Activated naive CD4-positive, alpha-beta T cell treated with anti-CD3 and anti-CD28 coated beads for 36 hours (primary cell): Measurements from ENCODE around the gene UBTD1. TPM values are rescaled to one million over a fixed set of nuclear protein-coding genes. Genes with fewer than 3 reads are reported as not detected.

ENCODE experiments used
- CTCF ChIA-PET: fragments of 350-600 bp; sonication (Branson Sonifier 250); formaldehyde crosslinking; loops from one replicate; lab custom pipeline; 2021; ENCODE audit warnings: antibody characterized with exemption; lab: Charles Lee
- DNase-seq: peaks from one replicate; pipeline ENCODE4 v3.0.0-alpha.2; 2020
- H3K27ac Mint-ChIP-seq: one replicate; pipeline ENCODE4 v1.8.0; 2021; ENCODE audit warnings: mild to moderate bottlenecking, mixed read lengths
- H3K27me3 Mint-ChIP-seq: one replicate; pipeline ENCODE4 v1.8.0; 2021; ENCODE audit warnings: low read depth, mixed read lengths
- H3K36me3 Mint-ChIP-seq: one replicate; pipeline ENCODE4 v1.8.0; 2021; ENCODE audit warnings: low read depth, mixed read lengths
- H3K4me1 Mint-ChIP-seq: one replicate; pipeline ENCODE4 v1.8.0; 2021; ENCODE audit warnings: low read depth, mixed read lengths
- H3K4me3 Mint-ChIP-seq: one replicate; pipeline ENCODE4 v1.8.0; 2021; ENCODE audit warnings: mild to moderate bottlenecking, moderate library complexity, mixed read lengths
- H3K9me3 Mint-ChIP-seq: one replicate; pipeline ENCODE4 v1.8.0; 2021; ENCODE audit warnings: mixed read lengths
- intact Hi-C: fragments of 100-400 bp; cut with micrococcal nuclease; formaldehyde crosslinking; loops from one replicate; pipeline ENCODE4 v1.15.1; 2023
- total RNA-seq, 2 experiments: library from RNA; stranded (reverse); gene quantifications; one replicate each; pipeline ENCODE4 v1.2.3, GENCODE V29; 2021

The UBTD1 gene
- total RNA-seq, 2 experiments from 2014 or later = 0.86 to 1.3 TPM

DNA sequence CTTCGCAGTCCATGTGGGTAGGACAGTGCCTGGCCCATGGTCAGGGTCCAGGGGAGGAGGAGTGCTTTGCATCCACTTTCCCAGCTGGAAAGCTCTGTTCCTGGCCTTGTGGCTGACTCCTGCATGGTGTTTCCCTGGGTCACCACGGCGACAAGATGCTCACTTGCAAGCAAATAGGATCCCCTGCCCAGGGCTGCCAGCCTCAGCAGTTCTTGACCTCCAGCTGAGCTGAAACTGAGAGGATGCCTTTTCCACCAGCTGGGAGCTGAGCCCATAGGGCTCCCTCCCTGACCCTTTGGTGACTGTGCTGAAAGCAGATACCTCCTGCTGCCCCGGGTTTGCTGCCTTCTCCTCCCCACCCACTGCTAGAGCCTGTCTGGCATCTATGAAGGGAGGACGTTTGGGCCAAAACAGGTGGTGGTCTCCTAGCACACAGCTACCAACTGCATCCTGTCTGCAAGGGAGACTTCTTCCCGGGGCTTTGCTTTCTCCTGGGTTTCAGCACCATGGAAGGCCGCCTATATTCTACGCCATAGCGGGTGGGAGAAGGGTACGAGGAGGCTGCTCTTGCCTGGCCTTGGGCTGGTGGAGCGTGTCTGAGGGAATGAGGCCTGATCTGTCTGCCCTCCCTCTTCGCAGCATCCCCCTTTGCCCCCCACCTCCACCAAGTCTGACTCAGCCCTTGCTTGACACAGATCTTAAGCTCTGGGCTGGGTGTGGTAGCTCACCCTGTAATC, 34.4 kb downstream of the UBTD1 start:
- intact Hi-C loops = no loop called here
- CTCF ChIA-PET = interaction anchor here (0.5 to 8.6 kb wide), 9 partner anchors 19 to 200 kb away, joined by 3 to 148 read pairs (median 4); partner anchors contain the start of gene ANKRD2
- H3K27ac Mint-ChIP-seq = no peak overlapping the region

GRCh38 chr10:97533888-97534287, 35.2 kb downstream of the UBTD1 start:
- intact Hi-C loops = loop anchor here (1.0 kb wide), 1 partner anchor 19 kb away; no protein-coding TSS in a partner anchor
- H3K27ac Mint-ChIP-seq = no peak overlapping the region
- no peak overlapping the region for H3K4me3 Mint-ChIP-seq
- H3K36me3 Mint-ChIP-seq = peaks cover 1% of the 10 kb centered on the region
- no peaks in the 10 kb centered on the region for H3K27me3 Mint-ChIP-seq
- H3K9me3 Mint-ChIP-seq = no peaks in the 10 kb centered on the region
- CTCF ChIA-PET = interaction anchor here (0.6 to 8.6 kb wide), 20 partner anchors 9 to 436 kb away, joined by 3 to 148 read pairs (median 4); partner anchors contain the start of gene ANKRD2
- no peak for DNase-seq
- H3K4me1 Mint-ChIP-seq = no peaks in the 10 kb centered on the region

More for the DNA sequence above, 34.4 kb downstream of the UBTD1 start:
- Mint-ChIP-seq H3K4me1 (no peaks in the 10 kb centered on the region), H3K4me3 (no peak overlapping the region), H3K9me3 (no peaks in the 10 kb centered on the region), H3K36me3 (peaks cover 1% of the 10 kb centered on the region), H3K27me3 (no peaks in the 10 kb centered on the region)
- DNase-seq = no peak

GRCh38 chr10:97534746-97535367, 36.1 kb downstream of the UBTD1 start:
- CTCF ChIA-PET = interaction anchor here (0.6 to 8.6 kb wide), 24 partner anchors 8 to 318 kb away, joined by 3 to 148 read pairs (median 4); partner anchors contain the start of gene ANKRD2
- no peaks in the 10 kb centered on the region for H3K27me3 Mint-ChIP-seq
- no peaks in the 10 kb centered on the region for H3K4me1 Mint-ChIP-seq
- peak; percentile 59 for DNase-seq
- intact Hi-C loops = loop anchor here (1.0 kb wide), 1 partner anchor 18 kb away; no protein-coding TSS in a partner anchor
- H3K27ac Mint-ChIP-seq = no peak overlapping the region
- no peaks in the 10 kb centered on the region for H3K9me3 Mint-ChIP-seq
- H3K4me3 Mint-ChIP-seq = no peak overlapping the region
- peaks cover 1% of the 10 kb centered on the region for H3K36me3 Mint-ChIP-seq

DNA sequence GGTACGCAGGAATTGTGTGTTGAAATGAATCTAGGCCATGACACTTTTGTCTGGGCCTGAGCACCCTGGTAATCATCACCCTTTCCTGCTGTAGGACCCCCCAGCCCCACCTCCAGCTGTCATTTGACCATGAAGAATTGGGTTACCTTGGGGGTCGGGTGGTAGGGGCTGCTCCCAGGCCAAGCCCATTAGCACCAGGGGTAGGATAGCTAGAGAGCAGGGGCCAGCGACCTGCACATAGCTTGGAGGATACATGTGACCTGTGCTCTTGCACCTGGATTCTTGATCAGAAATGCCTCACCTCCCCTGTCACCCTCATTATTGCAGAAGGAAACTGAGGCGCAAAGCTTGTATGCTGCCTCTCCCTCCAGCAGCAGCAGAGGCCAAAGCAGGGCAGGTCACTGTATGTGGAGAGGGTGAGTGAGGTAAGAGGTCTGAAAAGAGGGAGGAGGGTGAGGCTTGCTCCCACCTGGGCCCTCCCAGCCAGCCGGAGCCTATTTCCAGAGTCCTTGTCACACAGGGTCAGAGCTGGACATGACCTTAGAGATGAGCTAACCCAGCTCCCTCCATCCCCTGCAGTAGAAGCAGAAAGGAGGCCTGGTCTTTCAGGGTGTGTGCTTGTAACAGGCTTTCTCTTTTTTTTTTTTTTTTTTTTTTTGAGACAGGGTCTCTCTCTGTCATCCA, 38.6 kb downstream of the UBTD1 start:
- Mint-ChIP-seq H3K4me1 (peaks cover 7% of the 10 kb centered on the region), H3K9me3 (no peaks in the 10 kb centered on the region), H3K4me3 (no peak overlapping the region), H3K27ac (no peak overlapping the region), H3K27me3 (no peaks in the 10 kb centered on the region), H3K36me3 (no peaks in the 10 kb centered on the region)
- intact Hi-C loops = no loop called here
- CTCF ChIA-PET = interaction anchor here (8.6 kb wide), 1 partner anchor 14 kb away, joined by 148 read pairs; no protein-coding TSS in a partner anchor
- no peak for DNase-seq

- DNase-seq = no peak
- intact Hi-C loops = no loop called here
- Mint-ChIP-seq H3K4me1 (peaks cover 18% of the 10 kb centered on the region), H3K27me3 (no peaks in the 10 kb centered on the region), H3K9me3 (no peaks in the 10 kb centered on the region), H3K27ac (no peak overlapping the region), H3K36me3 (no peaks in the 10 kb centered on the region), H3K4me3 (no peak overlapping the region)
- CTCF ChIA-PET = interaction anchor here (8.6 kb wide), 1 partner anchor 13 kb away, joined by 148 read pairs; no protein-coding TSS in a partner anchor
Measured at GRCh38 chr10:97538411-97538810, 39.7 kb downstream of the UBTD1 start.

GRCh38 chr10:97538839-97539238, 40.1 kb downstream of the UBTD1 start:
- Mint-ChIP-seq H3K27me3 (no peaks in the 10 kb centered on the region), H3K4me3 (no peak overlapping the region), H3K9me3 (no peaks in the 10 kb centered on the region), H3K36me3 (no peaks in the 10 kb centered on the region), H3K4me1 (peaks cover 23% of the 10 kb centered on the region), H3K27ac (no peak overlapping the region)
- intact Hi-C loops = no loop called here
- CTCF ChIA-PET = interaction anchor here (0.6 to 8.6 kb wide), 2 partner anchors 13 to 118 kb away, joined by 3 to 148 read pairs; no protein-coding TSS in a partner anchor
- no peak for DNase-seq

GRCh38 chr10:97539523-97540200, 40.9 kb downstream of the UBTD1 start:
- H3K36me3 Mint-ChIP-seq = no peaks in the 10 kb centered on the region
- H3K27ac Mint-ChIP-seq = no peak overlapping the region
- no peaks in the 10 kb centered on the region for H3K9me3 Mint-ChIP-seq
- CTCF ChIA-PET = interaction anchor here (0.6 to 8.6 kb wide), 3 partner anchors 12 to 118 kb away, joined by 3 to 148 read pairs (median 3); no protein-coding TSS in a partner anchor
- no peak for DNase-seq
- intact Hi-C loops = no loop called here
- H3K4me3 Mint-ChIP-seq = no peak overlapping the region
- H3K27me3 Mint-ChIP-seq = no peaks in the 10 kb centered on the region
- peaks cover 23% of the 10 kb centered on the region for H3K4me1 Mint-ChIP-seq

DNA sequence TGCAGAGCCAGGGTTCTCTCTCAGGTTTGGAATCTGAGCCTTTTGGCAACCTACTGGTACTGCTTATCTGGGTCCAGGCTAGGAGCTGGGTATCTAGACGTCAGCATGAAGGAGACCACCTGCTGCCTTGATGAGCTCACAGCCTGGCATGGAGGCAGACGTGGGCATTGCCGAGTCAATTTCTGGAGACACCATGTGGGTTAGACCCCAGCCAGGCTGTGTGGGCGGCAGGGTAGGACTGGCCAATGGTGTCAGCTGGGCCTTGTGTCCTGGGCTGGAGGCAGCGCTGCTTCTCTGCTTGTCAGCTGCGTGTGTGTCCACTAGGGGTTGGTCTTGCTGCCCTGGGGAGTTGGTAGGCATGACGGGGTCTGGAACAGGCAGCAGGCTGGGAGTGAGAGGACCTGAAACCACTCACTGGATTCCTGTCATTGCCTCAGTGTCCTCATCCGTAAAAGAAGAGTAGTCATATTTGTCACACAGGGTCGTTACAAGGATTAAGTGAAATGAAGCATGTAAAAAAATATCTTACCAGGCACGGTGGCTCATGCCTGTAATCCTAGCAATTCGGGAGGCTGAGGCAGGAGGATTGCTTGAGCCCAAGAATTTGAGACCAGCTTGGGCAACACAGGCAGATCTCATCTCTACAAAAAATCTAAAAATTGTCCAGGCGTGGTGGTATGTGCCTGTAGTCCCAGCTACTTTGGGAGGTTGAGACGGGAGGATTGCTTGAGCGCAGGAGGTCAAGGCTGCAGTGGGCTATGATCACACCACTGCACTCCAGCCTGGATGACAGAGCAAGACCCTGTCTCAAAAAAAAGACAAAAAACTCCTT, 42.2 kb downstream of the UBTD1 start:
- H3K4me3 Mint-ChIP-seq = no peak overlapping the region
- no peaks in the 10 kb centered on the region for H3K9me3 Mint-ChIP-seq
- intact Hi-C loops = no loop called here
- CTCF ChIA-PET = interaction anchor here (0.6 to 8.6 kb wide), 4 partner anchors 11 to 196 kb away, joined by 3 to 148 read pairs (median 18); no protein-coding TSS in a partner anchor
- no peak overlapping the region for H3K27ac Mint-ChIP-seq
- H3K27me3 Mint-ChIP-seq = no peaks in the 10 kb centered on the region
- H3K4me1 Mint-ChIP-seq = peaks cover 23% of the 10 kb centered on the region
- DNase-seq = no peak
- H3K36me3 Mint-ChIP-seq = no peaks in the 10 kb centered on the region

DNA sequence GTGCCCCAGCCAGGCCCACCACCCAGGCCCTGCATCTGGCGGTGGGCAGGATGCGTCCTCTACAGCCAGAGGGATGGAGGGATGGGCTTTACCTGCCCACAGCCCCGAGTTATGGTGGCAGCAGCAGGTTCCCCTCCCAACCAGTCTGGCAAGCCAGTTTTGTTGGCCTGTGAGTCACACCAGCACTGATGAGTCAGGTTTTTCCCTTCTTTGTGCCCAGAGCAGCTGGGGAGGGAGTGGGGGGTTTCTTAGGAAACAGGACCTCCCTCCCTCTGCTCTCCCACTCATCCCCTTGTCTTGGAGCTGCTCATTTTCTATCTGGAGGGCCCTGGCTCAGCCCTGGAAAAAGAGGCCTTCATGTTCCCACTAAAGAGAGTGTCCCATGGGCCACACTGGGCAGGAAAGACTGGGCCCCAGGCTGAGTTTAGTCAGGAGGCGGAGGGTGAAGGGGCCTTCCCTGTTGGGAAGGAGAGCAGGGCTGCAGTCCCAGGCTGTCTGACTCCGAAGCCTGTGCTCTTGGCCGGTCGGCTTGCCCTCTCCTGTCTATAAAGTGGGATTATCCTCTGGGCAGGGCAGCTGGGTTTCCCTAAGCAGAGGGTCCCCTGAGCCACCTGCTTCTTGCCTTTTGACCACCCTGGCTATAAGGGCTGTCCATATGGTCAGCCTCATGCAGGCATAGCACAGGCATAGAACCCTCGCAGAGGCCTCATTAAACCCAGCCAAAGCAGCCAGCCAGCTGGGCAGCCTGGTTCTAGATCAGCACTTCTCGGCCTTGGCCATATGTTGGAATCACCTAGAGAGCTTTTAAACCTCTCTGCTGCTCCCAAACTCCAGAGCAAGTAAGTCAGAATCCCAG, 43.7 kb downstream of the UBTD1 start:
- Mint-ChIP-seq H3K36me3 (no peaks in the 10 kb centered on the region), H3K4me1 (peaks cover 23% of the 10 kb centered on the region), H3K4me3 (no peak overlapping the region), H3K27me3 (no peaks in the 10 kb centered on the region), H3K9me3 (no peaks in the 10 kb centered on the region), H3K27ac (peak overlapping the region; percentile 32)
- CTCF ChIA-PET = interaction anchor here (0.9 to 2.6 kb wide), 2 partner anchors 8 to 10 kb away, joined by 3 to 27 read pairs; no protein-coding TSS in a partner anchor
- peak; percentile 78 for DNase-seq
- intact Hi-C loops = loop anchor here (1.0 to 2.0 kb wide), 3 partner anchors 19 to 136 kb away; partner anchors contain the start of genes MMS19 and UBTD1

GRCh38 chr10:97543025-97543546, 44.4 kb downstream of the UBTD1 start:
- peaks cover 23% of the 10 kb centered on the region for H3K4me1 Mint-ChIP-seq
- H3K4me3 Mint-ChIP-seq = no peak overlapping the region
- DNase-seq = peak; percentile 86
- intact Hi-C loops = loop anchor here (1.0 to 2.0 kb wide), 3 partner anchors 18 to 136 kb away; partner anchors contain the start of genes MMS19 and UBTD1
- no peaks in the 10 kb centered on the region for H3K27me3 Mint-ChIP-seq
- H3K36me3 Mint-ChIP-seq = no peaks in the 10 kb centered on the region
- no peaks in the 10 kb centered on the region for H3K9me3 Mint-ChIP-seq
- CTCF ChIA-PET = interaction anchor here (0.9 to 2.6 kb wide), 2 partner anchors 9 to 10 kb away, joined by 3 to 27 read pairs; no protein-coding TSS in a partner anchor
- peak overlapping the region; percentile 68 for H3K27ac Mint-ChIP-seq
